ENCODE measurements around the gene PLOD1. TPM values are rescaled to one million over a fixed set of nuclear protein-coding genes. Genes with fewer than 3 reads are reported as not detected.

Gene PLOD1
- polyA plus RNA-seq, 2 of the 4 experiments (the other 2 are of a cell fraction) = 53.8 to 83.9 TPM

DNA sequence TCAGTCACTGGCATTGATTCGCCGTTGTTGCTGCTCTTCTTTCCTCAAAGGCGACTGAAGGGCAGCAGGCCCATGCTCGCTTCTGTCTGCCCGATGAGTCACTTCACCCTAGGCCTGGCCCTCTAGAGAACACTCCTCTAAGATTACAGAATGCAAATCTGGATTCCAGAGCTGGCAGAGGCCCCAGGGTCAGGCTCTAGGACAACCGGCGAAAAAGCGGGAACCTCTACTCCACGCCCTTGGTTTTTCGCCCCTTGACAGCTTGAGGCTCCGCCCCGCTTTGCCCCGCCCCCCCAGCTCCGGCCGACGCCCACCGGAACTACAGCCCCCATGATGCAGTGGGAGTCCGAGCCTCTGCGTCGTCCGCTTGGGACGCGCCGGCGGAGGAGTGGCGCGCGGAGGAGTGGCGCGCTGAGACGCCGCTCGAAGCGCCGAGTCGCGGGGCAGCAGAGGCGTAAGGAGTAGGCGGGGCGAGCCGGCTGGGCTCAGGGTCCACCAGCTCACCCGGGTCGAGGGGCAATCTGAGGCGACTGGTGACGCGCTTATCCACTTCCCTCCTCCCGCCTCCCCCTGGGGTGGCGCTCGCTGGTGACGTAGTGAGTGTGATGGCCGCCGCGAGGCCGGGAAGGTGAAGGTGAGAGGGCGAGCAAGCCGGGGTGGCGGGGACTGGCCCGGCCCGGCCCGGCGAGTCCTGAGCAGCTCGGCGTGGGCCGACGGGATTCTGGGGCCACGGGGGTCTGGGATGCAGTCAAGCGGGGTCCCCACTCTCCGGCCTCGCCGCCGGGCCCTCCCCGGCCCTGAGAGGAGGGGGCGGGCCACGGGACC is 45.5 kb downstream of the PLOD1 start, which contains the start of gene MFN2:
Gene MFN2, plus strand, starts transcription at position 594 of the 825 bp plus-strand sequence. CDS start 8,725 bp downstream, outside the sequence.
- peak; percentile 92 to 94 for DNase-seq (ENCODE audit: low read depth in 1 of 2, low spot score in 1 of 2)
- peak within 1 kb of the TSS; percentile 98 for H3K4me3 ChIP-seq
- ChIA-PET CTCF (interaction anchor here (2.0 kb wide), 2 partner anchors 72 to 141 kb away, joined by 5 to 7 read pairs; no protein-coding TSS in a partner anchor), POLR2A (interaction anchor here (0.6 to 3.5 kb wide), 7 partner anchors 11 to 637 kb away, joined by 3 to 45 read pairs (median 4); partner anchors contain the start of genes DHRS3, MIIP and PLOD1)
- 2% methylated on average over 28 of the region's 74 CpGs for WGBS (ENCODE audit: missing lambda C conversion rate)
- no peaks in the 10 kb centered on the region for H3K9me3 ChIP-seq
- ATAC-seq = peak; percentile 94 to 96
- H3K27ac ChIP-seq = peak within 1 kb of the TSS; percentile 95 to 97
- FAIRE-seq = no peak
- peaks cover 20% of the 10 kb centered on the region for H3K4me1 ChIP-seq
- peak within 1 kb of the TSS; percentile 96 for H3K4me2 ChIP-seq
- no peak for TF ChIP-seq ATOH8 (CRISPR knock-in tag; IDR thresholded peaks at IDR 0.05; ENCODE audit: low read depth)
- TF ChIP-seq CBX8 (IDR thresholded peaks at IDR 0.05) = no peak
- TF ChIP-seq JUN (IDR thresholded peaks at IDR 0.05) = 0 out of 5 replicates have a peak, but pooled peaks of 1 of the 2 experiments have one; percentile 48
- TF ChIP-seq PHF8 (IDR thresholded peaks at IDR 0.05; ENCODE audit: borderline replicate concordance, low read depth) = peak; percentile 77
- no peak for TF ChIP-seq HES2 (IDR thresholded peaks at IDR 0.05)
- TF ChIP-seq PBX3 (IDR thresholded peaks at IDR 0.05) = no peak
- no peak for TF ChIP-seq HOXB5 (CRISPR knock-in tag; IDR thresholded peaks at IDR 0.05)
- no peak for TF ChIP-seq RFX5 (IDR thresholded peaks at IDR 0.05)
- TF ChIP-seq FOXS1 (CRISPR knock-in tag; IDR thresholded peaks at IDR 0.05) = no peak
- no peak for TF ChIP-seq EHF (CRISPR knock-in tag; IDR thresholded peaks at IDR 0.05)
- TF ChIP-seq RNF2 (IDR thresholded peaks at IDR 0.05; ENCODE audit: borderline replicate concordance, low read depth) = no peak
- TF ChIP-seq POLR2A (IDR thresholded peaks at IDR 0.05; ENCODE audit: low read length) = peak; percentile 54
- no peak for TF ChIP-seq MYC (IDR thresholded peaks at IDR 0.05; ENCODE audit: borderline replicate concordance, low read length)
- TF ChIP-seq NPAS2 (CRISPR knock-in tag; IDR thresholded peaks at IDR 0.05; ENCODE audit: borderline replicate concordance) = no peak
- no peak for TF ChIP-seq RCOR1 (IDR thresholded peaks at IDR 0.05; ENCODE audit: low read depth, low read length)
- TF ChIP-seq CTCF (IDR thresholded peaks at IDR 0.05) = no peak
- TF ChIP-seq TP53 (CRISPR knock-in tag; IDR thresholded peaks at IDR 0.05) = no peak
- peak; percentile 94 for TF ChIP-seq KDM5A (IDR thresholded peaks at IDR 0.05)
- TF ChIP-seq GATA3 (IDR thresholded peaks at IDR 0.05; ENCODE audit: borderline replicate concordance) = no peak
- no peak for TF ChIP-seq EP300 (IDR thresholded peaks at IDR 0.05)
- no peak for TF ChIP-seq FOSL2 (IDR thresholded peaks at IDR 0.05)
- peak; percentile 67 for TF ChIP-seq FOSL2 (CRISPR knock-in tag; IDR thresholded peaks at IDR 0.05)
- no peak for TF ChIP-seq SMC3 (IDR thresholded peaks at IDR 0.05)
- TF ChIP-seq, protein P1, sequence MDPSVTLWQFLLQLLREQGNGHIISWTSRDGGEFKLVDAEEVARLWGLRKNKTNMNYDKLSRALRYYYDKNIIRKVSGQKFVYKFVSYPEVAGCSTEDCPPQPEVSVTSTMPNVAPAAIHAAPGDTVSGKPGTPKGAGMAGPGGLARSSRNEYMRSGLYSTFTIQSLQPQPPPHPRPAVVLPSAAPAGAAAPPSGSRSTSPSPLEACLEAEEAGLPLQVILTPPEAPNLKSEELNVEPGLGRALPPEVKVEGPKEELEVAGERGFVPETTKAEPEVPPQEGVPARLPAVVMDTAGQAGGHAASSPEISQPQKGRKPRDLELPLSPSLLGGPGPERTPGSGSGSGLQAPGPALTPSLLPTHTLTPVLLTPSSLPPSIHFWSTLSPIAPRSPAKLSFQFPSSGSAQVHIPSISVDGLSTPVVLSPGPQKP (IDR thresholded peaks at IDR 0.05; ENCODE audit: low read depth, low read length) = no peak
- TF ChIP-seq SREBF2 (IDR thresholded peaks at IDR 0.05) = no peak
- peak; percentile 74; the same call in 1 of the 2 replicates for TF ChIP-seq MAZ (IDR thresholded peaks at IDR 0.05; ENCODE audit: borderline replicate concordance, low read depth, low read length)
- TF ChIP-seq, protein P2, sequence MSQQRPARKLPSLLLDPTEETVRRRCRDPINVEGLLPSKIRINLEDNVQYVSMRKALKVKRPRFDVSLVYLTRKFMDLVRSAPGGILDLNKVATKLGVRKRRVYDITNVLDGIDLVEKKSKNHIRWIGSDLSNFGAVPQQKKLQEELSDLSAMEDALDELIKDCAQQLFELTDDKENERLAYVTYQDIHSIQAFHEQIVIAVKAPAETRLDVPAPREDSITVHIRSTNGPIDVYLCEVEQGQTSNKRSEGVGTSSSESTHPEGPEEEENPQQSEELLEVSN (IDR thresholded peaks at IDR 0.05; ENCODE audit: borderline replicate concordance, low read depth) = no peak
- TF ChIP-seq HMGXB4 (CRISPR knock-in tag; IDR thresholded peaks at IDR 0.05; ENCODE audit: borderline replicate concordance) = no peak
- no peak for TF ChIP-seq NFE2L2 (conservative IDR thresholded peaks at IDR 0.05; ENCODE audit: low read length)
- TF ChIP-seq CEBPB (IDR thresholded peaks at IDR 0.05) = no peak
- no peak for TF ChIP-seq RAD21 (conservative IDR thresholded peaks at IDR 0.05 in 1 of 2, IDR thresholded peaks at IDR 0.05 in 1 of 2)
- TF ChIP-seq ZC3H11A (IDR thresholded peaks at IDR 0.05) = no peak
- no peak for TF ChIP-seq JUNB (IDR thresholded peaks at IDR 0.05)
- TF ChIP-seq EHMT2 (IDR thresholded peaks at IDR 0.05; ENCODE audit: low read depth) = no peak

Data from A549 (cell line).